GM12878 (cell line): ENCODE measurements around the gene CMSS1. TPM values are rescaled to one million over a fixed set of nuclear protein-coding genes. Genes with fewer than 3 reads are reported as not detected.

Experiments used
- ATAC-seq: fragments of 200-7000 bp; cut with Tn5 transposase; 3 replicates; pipeline ENCODE4 v1.9.1; 2020; ENCODE audit warnings: mild to moderate bottlenecking, moderate library complexity
- BruUV-seq: library from RNA; stranded (reverse); fragments of 400-500 nt; replicated peaks from 2 replicates; lab custom pipeline; 2021; lab: Mats Ljungman, UMichigan
- CTCF ChIA-PET: fragments of 300-600 bp; sonication (Branson Sonifier 250); formaldehyde crosslinking; extraction: SDS; loops from one replicate; lab custom pipeline; 2021; ENCODE audit warnings: inconsistent platforms; lab: Yijun Ruan, JAX
- POLR2A ChIA-PET: fragments of 350-600 bp; formaldehyde crosslinking; extraction: SDS; loops from one replicate; lab custom pipeline; 2021; ENCODE audit warnings: inconsistent platforms; lab: Charles Lee
- RAD21 ChIA-PET: fragments of 300-600 bp; sonication (Branson Sonifier 250); formaldehyde crosslinking; loops from one replicate; lab custom pipeline; 2023; ENCODE audit warnings: antibody characterized with exemption; ENCODE audit not compliant: unreplicated experiment; lab: Charles Lee
- SMC1A ChIA-PET: fragments of 300-600 bp; sonication (Branson Sonifier 250); formaldehyde crosslinking; loops from one replicate; lab custom pipeline; 2023; ENCODE audit not compliant: unreplicated experiment, uncharacterized antibody; lab: Charles Lee
- DNase-seq: peaks from one replicate; pipeline ENCODE4 v3.0.0-alpha.2; 2011; ENCODE audit warnings: low read depth, low spot score
- FAIRE-seq: peaks from 3 replicates; lab custom pipeline; 2011; peaks lifted over from hg19 to GRCh38; lab: Jason Lieb, UNC
- H2AFZ ChIP-seq: 2 replicates; pipeline ENCODE4 v1.6.0; 2011; ENCODE audit warnings: low read depth, low read length, control low read depth; ENCODE audit not compliant: control insufficient read depth
- H3K27ac ChIP-seq: 2 replicates; pipeline ENCODE4 v1.5.1; 2011; ENCODE audit warnings: control low read depth; ENCODE audit not compliant: control insufficient read depth, insufficient read depth
- H3K27me3 ChIP-seq, 2 experiments: replicated peaks in 1 of 2; 2 replicates each; pipeline versions ENCODE4 v1.6.0 to v1.6.1; 2011; ENCODE audit warnings: low read length in 1 of 2; ENCODE audit not compliant: control insufficient read depth in 2 of 2, insufficient read depth in 2 of 2
- H3K36me3 ChIP-seq, 2 experiments: 2 replicates each; pipeline ENCODE4 v1.5.1; 2011; ENCODE audit warnings: low read length in 1 of 2; ENCODE audit not compliant: control insufficient read depth in 2 of 2, insufficient read depth in 2 of 2
- H3K4me1 ChIP-seq: 2 replicates; pipeline ENCODE4 v1.6.1; 2011; ENCODE audit warnings: mild to moderate bottlenecking, low read length, moderate library complexity, mixed read lengths; ENCODE audit not compliant: control insufficient read depth, insufficient read depth
- H3K4me2 ChIP-seq: 2 replicates; pipeline ENCODE4 v1.6.0; 2011; ENCODE audit warnings: control low read depth; ENCODE audit not compliant: control insufficient read depth, insufficient read depth
- H3K4me3 ChIP-seq: fragments of 200-600 bp; sonication (generic); 2 replicates; pipeline ENCODE4 v1.5.1; 2016
- H3K79me2 ChIP-seq: 2 replicates; pipeline ENCODE4 v1.6.0; 2011; ENCODE audit warnings: low read length; ENCODE audit not compliant: control insufficient read depth, insufficient read depth
- H3K9ac ChIP-seq: 2 replicates; pipeline ENCODE4 v1.8.0; 2011; ENCODE audit warnings: low read length, control low read depth, mixed read lengths; ENCODE audit not compliant: control insufficient read depth, insufficient read depth
- H3K9me3 ChIP-seq: replicated peaks from 3 replicates; pipeline ENCODE4 v1.5.1; 2011; ENCODE audit warnings: mild to moderate bottlenecking, low read length; ENCODE audit not compliant: control insufficient read depth, insufficient read depth
- H4K20me1 ChIP-seq: 2 replicates; pipeline ENCODE4 v1.6.0; 2011; ENCODE audit not compliant: control insufficient read depth, insufficient read depth
- BACH1 ChIP-seq: fragments of 450-650 bp; IDR thresholded peaks from 2 replicates; pipeline ENCODE4 v1.6.1; 2017; ENCODE audit warnings: mild to moderate bottlenecking, borderline replicate concordance
- IKZF1 ChIP-seq: fragments of 450-650 bp; conservative IDR thresholded peaks from 2 replicates; pipeline ENCODE4 v1.6.1; 2017; ENCODE audit warnings: antibody characterized with exemption, mild to moderate bottlenecking
- NFXL1 ChIP-seq: fragments of 450-650 bp; IDR thresholded peaks from 2 replicates; pipeline ENCODE4 v1.6.1; 2017; ENCODE audit warnings: antibody characterized with exemption, mild to moderate bottlenecking, borderline replicate concordance
- TCF7 ChIP-seq: IDR thresholded peaks from 2 replicates; pipeline ENCODE4 v1.6.1; 2014; ENCODE audit warnings: antibody characterized with exemption, borderline replicate concordance
- WRNIP1 ChIP-seq: IDR thresholded peaks from 2 replicates; pipeline ENCODE4 v1.6.1; 2011; ENCODE audit warnings: low read depth, low read length, improper control_type of control experiment, borderline replicate concordance
- WGBS: methylation state at CpG from one replicate; pipeline ENCODE4 v1.1.6; 2016; ENCODE audit warnings: low lambda C conversion rate; ENCODE audit not compliant: insufficient replicate concordance, insufficient coverage; ENCODE audit errors: missing lambda C conversion rate; 5-methylcytosine and 5-hydroxymethylcytosine counted together
- in situ Hi-C: fragments of 300-500 bp; cut with MboI; formaldehyde crosslinking; loops from 9 replicates; pipeline ENCODE4 v1.14.3; 2018; ENCODE audit warnings: mixed read lengths
- intact Hi-C: fragments of 100-400 bp; cut with micrococcal nuclease; formaldehyde crosslinking; loops from one replicate; pipeline ENCODE4 v1.14.2; 2022; ENCODE audit not compliant: unreplicated experiment
- polyA plus RNA-seq, 11 experiments: library from polyadenylated mRNA; depleted of rRNA in 4 of 11; unstranded in 6 of 11; stranded (reverse) in 5 of 11; fragments of >200 nt; fragmentation: Nextera tagmentation in 4 of 11; fragmentation: Illumina TruSeq in 1 of 11; extraction: Ambion mirVana in 4 of 11; extraction: Trizol in 1 of 11; gene quantifications; 1 replicate in 1 of 11; 2 replicates in 10 of 11; pipeline versions ENCODE4 v1.2.1 to v1.2.3, GENCODE V29; 2011 to 2016; ENCODE audit warnings: inconsistent platforms in 2 of 11, missing spikeins in 2 of 11, low read depth in 1 of 11
- total RNA-seq, 4 experiments: library from RNA; depleted of rRNA in 3 of 4; stranded (reverse); fragments of >200 nt in 3 of 4; fragmentation: Illumina TruSeq in 1 of 4; extraction: Trizol in 1 of 4; gene quantifications; 2 replicates each; pipeline versions ENCODE4 v1.2.1 to v1.2.3, GENCODE V29; 2013 to 2021
- TF ChIP-seq, protein P1 (sequence below): IDR thresholded peaks from 2 replicates; pipeline ENCODE4 v1.6.1; 2012; ENCODE audit warnings: low read depth, low read length, improper control_type of control experiment

The CMSS1 gene
- total and polyA plus RNA-seq, 10 of the 15 experiments (the other 5 are each of a cell fraction or from before 2014, with no cell fraction given), result 31.0 to 118 (median 70.1) TPM

DNA sequence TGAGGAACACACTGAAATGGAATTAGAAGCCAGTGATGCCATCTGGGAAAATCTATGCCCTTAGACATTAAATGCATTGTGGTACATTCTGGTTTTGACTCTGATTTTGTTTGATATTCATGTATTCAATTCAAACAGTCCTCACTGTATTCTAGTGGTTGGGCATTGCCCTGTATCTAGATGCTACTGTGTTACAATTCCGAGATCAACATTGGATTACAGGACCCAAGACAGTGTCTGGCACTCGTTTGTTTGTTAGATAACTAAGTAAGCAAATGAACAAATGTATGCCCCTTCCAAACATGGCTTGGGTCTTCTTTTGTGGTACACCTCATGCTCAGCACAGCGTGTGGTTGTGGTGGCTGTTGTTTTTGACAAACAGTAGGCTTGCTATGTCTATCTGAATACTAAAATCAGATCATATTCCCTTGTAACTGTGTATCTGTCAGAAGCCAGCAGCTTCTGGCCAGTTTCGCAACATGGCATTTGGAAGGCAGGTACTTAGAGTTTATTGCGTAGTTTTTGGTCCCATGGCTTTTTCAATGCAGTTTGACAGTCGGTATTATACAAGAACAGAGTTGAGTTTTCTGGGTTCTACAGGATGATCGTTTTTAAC, 290.9 kb downstream of the CMSS1 start (continued):
- TF ChIP-seq BACH1, result no peak

DNA sequence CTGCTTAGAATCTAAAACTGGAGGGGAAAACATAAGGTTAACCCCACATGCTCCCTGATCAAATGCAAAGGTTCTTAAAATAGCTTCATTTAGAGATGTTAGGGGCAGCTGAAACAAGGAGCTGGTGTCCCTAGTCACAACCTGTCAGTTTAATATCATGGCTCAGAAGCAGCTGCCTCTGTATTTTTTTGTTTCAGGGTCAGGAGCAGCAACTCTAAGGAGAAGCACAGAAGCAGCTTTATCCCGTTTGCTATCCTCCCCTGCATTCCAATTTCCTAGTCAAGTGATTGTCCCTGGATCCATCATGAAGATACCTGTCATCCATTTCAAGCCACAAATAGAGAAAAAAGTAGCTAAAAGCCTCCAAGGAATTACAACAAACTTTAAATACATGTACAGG, 292.5 kb downstream of the CMSS1 start:
- ChIA-PET POLR2A (no interaction called here), SMC1A (interaction anchor here (0.6 to 1.6 kb wide), 5 partner anchors 9 to 150 kb away, joined by 3 to 5 read pairs (median 4); no protein-coding TSS in a partner anchor), RAD21 (interaction anchor here (0.6 to 1.2 kb wide), 2 partner anchors 144 to 589 kb away, joined by 3 read pairs; no protein-coding TSS in a partner anchor), CTCF (interaction anchor here (0.8 to 1.4 kb wide), 5 partner anchors 15 to 279 kb away, joined by 3 to 4 read pairs (median 3); no protein-coding TSS in a partner anchor)
- intact Hi-C loops, result no loop called here
- Histone ChIP-seq H3K27me3 (no peaks in the 10 kb centered on the region), H4K20me1 (no peaks in the 10 kb centered on the region), H3K36me3 (no peaks in the 10 kb centered on the region), H2AFZ (no peak overlapping the region), H3K4me3 (no peak overlapping the region), H3K4me1 (peaks cover 14% of the 10 kb centered on the region), H3K4me2 (no peak overlapping the region), H3K79me2 (no peaks in the 10 kb centered on the region), H3K27ac (no peak overlapping the region), H3K9me3 (no peaks in the 10 kb centered on the region; the same call in 2 of the 3 replicates), H3K9ac (no peak overlapping the region)
- FAIRE-seq (no peak), DNase-seq (no peak), ATAC-seq (no peak)
- 100% methylated on average over 1 of the region's 1 CpG for WGBS
- BruUV-seq, result no TSS peak
- TF ChIP-seq NFXL1 (no peak), IKZF1 (no peak), WRNIP1 (no peak), TCF7 (no peak)
- TF ChIP-seq, protein P1, sequence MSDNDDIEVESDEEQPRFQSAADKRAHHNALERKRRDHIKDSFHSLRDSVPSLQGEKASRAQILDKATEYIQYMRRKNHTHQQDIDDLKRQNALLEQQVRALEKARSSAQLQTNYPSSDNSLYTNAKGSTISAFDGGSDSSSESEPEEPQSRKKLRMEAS, result no peak
- in situ Hi-C loops, result no loop called here
